DND-41 (cell line): Measurements from ENCODE around the gene B4GALT3.

Source experiments
- ATAC-seq: fragments of 200-7000 bp; cut with Tn5 transposase; 3 replicates; pipeline ENCODE4 v1.9.1; 2021; ENCODE audit warnings: low read depth; ENCODE audit not compliant: insufficient read depth
- DNase-seq: peaks from one replicate; pipeline ENCODE4 v3.0.0-alpha.2; 2020
- H2AFZ ChIP-seq: 2 replicates; pipeline ENCODE4 v1.6.0; 2012; ENCODE audit warnings: low read depth, low read length
- H3K27ac ChIP-seq: 2 replicates; pipeline ENCODE4 v1.5.1; 2012; ENCODE audit warnings: low read length, inconsistent platforms
- H3K27me3 ChIP-seq: fragments of 200-600 bp; sonication (generic); 2 replicates; pipeline ENCODE4 v1.6.0; 2012; ENCODE audit warnings: low read length, mild to moderate bottlenecking, inconsistent platforms; ENCODE audit not compliant: insufficient read depth, poor library complexity
- H3K36me3 ChIP-seq: 2 replicates; pipeline ENCODE4 v1.5.1; 2012; ENCODE audit warnings: low read length, inconsistent platforms; ENCODE audit not compliant: insufficient read depth
- H3K4me1 ChIP-seq: 2 replicates; pipeline ENCODE4 v1.5.1; 2012; ENCODE audit warnings: mild to moderate bottlenecking, low read length; ENCODE audit not compliant: insufficient read depth
- H3K4me2 ChIP-seq: 2 replicates; pipeline ENCODE4 v1.6.0; 2012; ENCODE audit warnings: mild to moderate bottlenecking, moderate library complexity, low read length, inconsistent platforms; ENCODE audit not compliant: insufficient read depth
- H3K4me3 ChIP-seq, 2 experiments: fragments of 200-600 bp in 1 of 2; shearing (Covaris generic) in 1 of 2; 2 replicates each; pipeline ENCODE4 v1.5.1; 2012 to 2016; ENCODE audit warnings: inconsistent platforms in 2 of 2, low read length in 2 of 2, mild to moderate bottlenecking in 2 of 2, low read depth in 1 of 2, moderate library complexity in 1 of 2
- H3K79me2 ChIP-seq: 2 replicates; pipeline ENCODE4 v1.6.0; 2012; ENCODE audit warnings: low read length, inconsistent platforms; ENCODE audit not compliant: insufficient read depth
- H3K9ac ChIP-seq: 2 replicates; pipeline ENCODE4 v1.6.0; 2012; ENCODE audit warnings: low read depth, mild to moderate bottlenecking, inconsistent platforms, low read length, moderate library complexity
- H3K9me3 ChIP-seq: 2 replicates; pipeline ENCODE4 v1.5.1; 2012; ENCODE audit warnings: low read length, moderate library complexity, mild to moderate bottlenecking, inconsistent platforms; ENCODE audit not compliant: insufficient read depth, severe bottlenecking
- H4K20me1 ChIP-seq: 2 replicates; pipeline ENCODE4 v1.6.0; 2012; ENCODE audit warnings: low read length; ENCODE audit not compliant: insufficient read depth
- EZH2 ChIP-seq: IDR thresholded peaks from 3 replicates; pipeline ENCODE4 v1.6.1; 2012; ENCODE audit warnings: borderline replicate concordance, low read depth, mild to moderate bottlenecking, moderate library complexity, low read length, inconsistent platforms; ENCODE audit not compliant: severe bottlenecking
- TF ChIP-seq, protein P1 (sequence below): IDR thresholded peaks from 2 replicates; pipeline ENCODE4 v1.5.1; 2012; ENCODE audit warnings: borderline replicate concordance, low read length, moderate library complexity, mild to moderate bottlenecking; ENCODE audit not compliant: poor library complexity, severe bottlenecking; ENCODE audit errors: extremely low read depth

The B4GALT3 gene

DNA sequence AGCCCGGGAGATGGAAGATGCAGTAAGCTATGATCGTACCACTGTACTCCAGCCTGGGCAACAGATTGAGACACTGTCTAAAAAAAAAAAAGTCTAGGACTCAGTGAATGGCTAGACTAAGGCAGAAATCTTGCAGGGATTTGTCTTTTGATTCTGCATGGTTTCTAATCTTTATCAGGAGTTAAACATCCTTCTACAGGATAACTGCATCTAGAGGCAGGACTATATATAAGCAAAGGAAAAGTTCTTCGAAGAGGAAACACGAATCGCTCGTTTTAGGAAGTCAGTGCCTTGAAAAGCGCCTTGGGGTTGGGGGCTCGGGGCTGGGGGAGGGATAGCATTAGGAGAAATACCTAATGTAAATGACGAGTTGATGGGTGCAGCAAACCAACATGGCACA is 24.1 kb downstream of the B4GALT3 start:
- Histone ChIP-seq H2AFZ (peak overlapping the region; percentile 99), H3K36me3 (peaks cover 12% of the 10 kb centered on the region), H3K27me3 (no peaks in the 10 kb centered on the region), H3K4me2 (peak overlapping the region; percentile 75), H3K9ac (peak overlapping the region; percentile 84), H3K4me3 (peak overlapping the region; percentile 80 to 82; a peak in 3 of 4 replicates), H3K27ac (peak overlapping the region; percentile 100), H3K9me3 (no peaks in the 10 kb centered on the region), H3K79me2 (peaks cover 23% of the 10 kb centered on the region), H4K20me1 (no peaks in the 10 kb centered on the region), H3K4me1 (peaks cover 28% of the 10 kb centered on the region)
- TF ChIP-seq EZH2, result no peak
- TF ChIP-seq, protein P1, sequence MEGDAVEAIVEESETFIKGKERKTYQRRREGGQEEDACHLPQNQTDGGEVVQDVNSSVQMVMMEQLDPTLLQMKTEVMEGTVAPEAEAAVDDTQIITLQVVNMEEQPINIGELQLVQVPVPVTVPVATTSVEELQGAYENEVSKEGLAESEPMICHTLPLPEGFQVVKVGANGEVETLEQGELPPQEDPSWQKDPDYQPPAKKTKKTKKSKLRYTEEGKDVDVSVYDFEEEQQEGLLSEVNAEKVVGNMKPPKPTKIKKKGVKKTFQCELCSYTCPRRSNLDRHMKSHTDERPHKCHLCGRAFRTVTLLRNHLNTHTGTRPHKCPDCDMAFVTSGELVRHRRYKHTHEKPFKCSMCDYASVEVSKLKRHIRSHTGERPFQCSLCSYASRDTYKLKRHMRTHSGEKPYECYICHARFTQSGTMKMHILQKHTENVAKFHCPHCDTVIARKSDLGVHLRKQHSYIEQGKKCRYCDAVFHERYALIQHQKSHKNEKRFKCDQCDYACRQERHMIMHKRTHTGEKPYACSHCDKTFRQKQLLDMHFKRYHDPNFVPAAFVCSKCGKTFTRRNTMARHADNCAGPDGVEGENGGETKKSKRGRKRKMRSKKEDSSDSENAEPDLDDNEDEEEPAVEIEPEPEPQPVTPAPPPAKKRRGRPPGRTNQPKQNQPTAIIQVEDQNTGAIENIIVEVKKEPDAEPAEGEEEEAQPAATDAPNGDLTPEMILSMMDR, result no peak
- no peak for DNase-seq
- ATAC-seq, result peak; percentile 27

- ATAC-seq, result no peak
- TF ChIP-seq, protein P1, result no peak
- TF ChIP-seq EZH2, result no peak
- no peaks in the 10 kb centered on the region for H3K27me3 ChIP-seq
Measured at GRCh38 chr1:161145832-161146231, 31.5 kb downstream of the B4GALT3 start.

DNA sequence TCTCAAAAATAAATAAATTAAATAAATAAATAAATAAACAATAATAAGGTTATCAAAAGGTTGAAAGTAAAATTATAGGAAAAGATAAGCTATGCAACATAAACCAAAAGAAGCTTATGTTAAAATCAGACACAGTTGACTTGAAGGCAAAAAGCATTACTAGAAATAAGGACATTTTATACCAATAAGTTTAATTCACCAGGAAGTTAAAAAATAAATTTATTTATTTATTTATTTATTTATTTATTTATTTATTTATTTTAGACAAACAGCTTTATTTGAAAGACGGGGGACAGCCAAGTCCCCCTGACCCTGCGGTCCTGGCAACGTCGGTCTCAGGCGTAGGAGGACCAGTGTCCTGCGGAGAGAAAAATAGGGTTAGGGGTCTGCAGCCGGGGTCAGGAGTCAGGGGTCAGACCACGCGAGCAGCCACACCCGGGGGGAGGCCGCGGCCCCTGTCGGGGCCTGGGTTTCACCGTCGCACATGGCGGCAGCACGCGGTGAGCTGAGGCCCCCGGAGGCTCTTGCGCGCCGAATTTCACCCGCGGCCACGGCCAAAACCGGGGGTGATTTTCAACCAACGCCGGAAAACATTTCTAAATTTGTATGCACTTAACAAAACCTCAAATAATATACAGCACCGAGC is 36.4 kb downstream of the B4GALT3 start:
- 0 out of 2 replicates have a peak, but pooled peaks cover under 1% of the 10 kb centered on the region for H3K79me2 ChIP-seq
- peaks cover 5% of the 10 kb centered on the region for H3K36me3 ChIP-seq
- TF ChIP-seq, protein P1, result no peak
- H3K27me3 ChIP-seq, result no peaks in the 10 kb centered on the region
- ATAC-seq (no peak), DNase-seq (no peak)
- H3K4me3 ChIP-seq, result no peak overlapping the region
- no peak overlapping the region for H3K9ac ChIP-seq
- no peaks in the 10 kb centered on the region for H4K20me1 ChIP-seq
- H3K4me2 ChIP-seq, result no peak overlapping the region
- no peaks in the 10 kb centered on the region for H3K9me3 ChIP-seq
- no peak overlapping the region for H3K27ac ChIP-seq
- H3K4me1 ChIP-seq, result no peaks in the 10 kb centered on the region
- H2AFZ ChIP-seq, result no peak overlapping the region

More at GRCh38 chr1:161145832-161146231, 31.5 kb downstream of the B4GALT3 start:
- no peak for DNase-seq
- Histone ChIP-seq H3K4me1 (no peaks in the 10 kb centered on the region), H3K4me3 (no peak overlapping the region), H2AFZ (no peak overlapping the region), H3K27ac (no peak overlapping the region), H4K20me1 (no peaks in the 10 kb centered on the region), H3K79me2 (no peaks in the 10 kb centered on the region), H3K9me3 (no peaks in the 10 kb centered on the region), H3K9ac (no peak overlapping the region), H3K36me3 (no peaks in the 10 kb centered on the region), H3K4me2 (no peak overlapping the region)

- H3K9me3 ChIP-seq, result no peaks in the 10 kb centered on the region
- TF ChIP-seq EZH2, result no peak
- TF ChIP-seq, protein P1, result peak; percentile 58
- no peaks in the 10 kb centered on the region for H4K20me1 ChIP-seq
- no peak overlapping the region for H3K9ac ChIP-seq
- H2AFZ ChIP-seq, result no peak overlapping the region
- peak; percentile 49 for DNase-seq
- H3K4me2 ChIP-seq, result no peak overlapping the region
- H3K27me3 ChIP-seq, result no peaks in the 10 kb centered on the region
- H3K79me2 ChIP-seq, result 0 out of 2 replicates have a peak, but pooled peaks cover 6% of the 10 kb centered on the region
- peak; percentile 61; the same call in 2 of the 3 replicates for ATAC-seq
- H3K4me3 ChIP-seq, result no peak overlapping the region
- no peaks in the 10 kb centered on the region; the same call in 1 of the 2 replicates for H3K4me1 ChIP-seq
- no peak overlapping the region for H3K27ac ChIP-seq
- H3K36me3 ChIP-seq, result peaks cover 5% of the 10 kb centered on the region
Measured at GRCh38 chr1:161139766-161140165, 37.5 kb downstream of the B4GALT3 start.
